Bronchial epithelial cell (primary cell): Measurements from ENCODE around the gene ASAP3. TPM values are rescaled to one million over a fixed set of nuclear protein-coding genes. Genes with fewer than 3 reads are reported as not detected.

Experiments
- DNase-seq: peaks from one replicate; pipeline ENCODE4 v3.0.0-alpha.2; 2010; ENCODE audit warnings: low read depth
- FAIRE-seq: peaks from 2 replicates; lab custom pipeline; 2011; peaks lifted over from hg19 to GRCh38; lab: Jason Lieb, UNC
- H3K27me3 ChIP-seq: 2 replicates; pipeline ENCODE4 v1.5.1; 2011; ENCODE audit warnings: low read length; ENCODE audit not compliant: control insufficient read depth, insufficient read depth
- H3K36me3 ChIP-seq: 2 replicates; pipeline ENCODE4 v1.5.1; 2011; ENCODE audit warnings: low read length; ENCODE audit not compliant: control insufficient read depth, insufficient read depth
- H3K4me3 ChIP-seq: 2 replicates; pipeline ENCODE4 v1.5.1; 2011; ENCODE audit warnings: mild to moderate bottlenecking, low read depth, low read length, control low read depth
- total RNA-seq: library from RNA; depleted of rRNA; stranded (reverse); fragments of >200 nt; gene quantifications from 2 replicates; pipeline ENCODE4 v1.2.1, GENCODE V29; 2014
- TF ChIP-seq, protein P1 (sequence below): IDR thresholded peaks from 2 replicates; pipeline ENCODE4 v1.5.1; 2011; ENCODE audit warnings: mild to moderate bottlenecking, moderate library complexity, low read length, control low read depth, inconsistent platforms; ENCODE audit not compliant: insufficient read depth, severe bottlenecking

ASAP3 gene
- total RNA-seq, 1 donor from 2014 or later: 1.8 TPM

DNA sequence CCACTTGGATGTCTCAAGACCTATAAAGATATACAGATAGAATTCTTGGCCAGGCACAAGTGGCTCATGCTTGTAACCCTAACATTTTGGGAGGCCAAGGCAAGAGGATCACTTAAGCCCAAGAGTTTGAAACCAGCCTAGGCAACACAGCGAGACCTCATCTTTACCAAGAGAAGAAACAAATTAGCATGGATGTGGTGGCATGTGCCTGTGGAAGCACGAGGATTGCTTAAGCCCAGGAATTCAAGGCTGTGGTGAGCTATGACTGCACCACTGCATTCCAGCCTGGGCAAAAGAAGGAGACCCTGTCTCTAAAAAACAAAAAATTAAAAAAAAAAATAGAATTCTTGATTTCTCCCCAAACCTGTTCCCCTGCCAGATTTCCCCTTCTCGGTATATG is 8.3 kb downstream of the ASAP3 start:
- H3K36me3 ChIP-seq: no peaks in the 10 kb centered on the region
- FAIRE-seq: no peak

DNA sequence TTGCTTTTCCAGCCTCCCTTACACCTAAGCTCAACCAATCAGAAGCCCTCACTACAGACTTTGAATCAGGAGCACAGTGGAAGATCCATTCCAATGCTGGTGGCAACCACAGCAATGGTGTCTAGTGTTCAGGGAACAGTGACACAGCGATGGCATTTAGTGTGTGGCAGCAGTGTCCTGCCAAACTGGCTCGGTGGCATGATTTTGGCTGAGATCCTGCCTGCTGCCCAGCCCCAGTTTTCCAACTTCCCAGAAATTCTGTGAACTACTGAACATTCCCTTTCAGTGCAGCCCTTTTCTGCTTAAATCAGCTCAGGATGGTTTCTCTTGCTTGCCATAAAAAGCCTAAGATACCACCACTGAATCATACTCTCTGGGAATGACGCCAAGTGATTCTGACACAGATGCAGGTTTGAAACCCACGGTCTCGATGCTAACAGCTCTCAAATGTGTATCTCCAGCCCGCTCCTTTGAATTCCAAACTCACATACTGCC is 8.8 kb downstream of the ASAP3 start:
- Histone ChIP-seq H3K27me3 (no peaks in the 10 kb centered on the region), H3K36me3 (no peaks in the 10 kb centered on the region), H3K4me3 (no peak overlapping the region)
- TF ChIP-seq, protein P1, sequence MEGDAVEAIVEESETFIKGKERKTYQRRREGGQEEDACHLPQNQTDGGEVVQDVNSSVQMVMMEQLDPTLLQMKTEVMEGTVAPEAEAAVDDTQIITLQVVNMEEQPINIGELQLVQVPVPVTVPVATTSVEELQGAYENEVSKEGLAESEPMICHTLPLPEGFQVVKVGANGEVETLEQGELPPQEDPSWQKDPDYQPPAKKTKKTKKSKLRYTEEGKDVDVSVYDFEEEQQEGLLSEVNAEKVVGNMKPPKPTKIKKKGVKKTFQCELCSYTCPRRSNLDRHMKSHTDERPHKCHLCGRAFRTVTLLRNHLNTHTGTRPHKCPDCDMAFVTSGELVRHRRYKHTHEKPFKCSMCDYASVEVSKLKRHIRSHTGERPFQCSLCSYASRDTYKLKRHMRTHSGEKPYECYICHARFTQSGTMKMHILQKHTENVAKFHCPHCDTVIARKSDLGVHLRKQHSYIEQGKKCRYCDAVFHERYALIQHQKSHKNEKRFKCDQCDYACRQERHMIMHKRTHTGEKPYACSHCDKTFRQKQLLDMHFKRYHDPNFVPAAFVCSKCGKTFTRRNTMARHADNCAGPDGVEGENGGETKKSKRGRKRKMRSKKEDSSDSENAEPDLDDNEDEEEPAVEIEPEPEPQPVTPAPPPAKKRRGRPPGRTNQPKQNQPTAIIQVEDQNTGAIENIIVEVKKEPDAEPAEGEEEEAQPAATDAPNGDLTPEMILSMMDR: no peak
- peak; percentile 80 for DNase-seq
- FAIRE-seq: no peak

More for the DNA sequence above, 8.3 kb downstream of the ASAP3 start:
- TF ChIP-seq, protein P1: no peak
- Histone ChIP-seq H3K4me3 (no peak overlapping the region), H3K27me3 (no peaks in the 10 kb centered on the region)
- DNase-seq: no peak

DNA sequence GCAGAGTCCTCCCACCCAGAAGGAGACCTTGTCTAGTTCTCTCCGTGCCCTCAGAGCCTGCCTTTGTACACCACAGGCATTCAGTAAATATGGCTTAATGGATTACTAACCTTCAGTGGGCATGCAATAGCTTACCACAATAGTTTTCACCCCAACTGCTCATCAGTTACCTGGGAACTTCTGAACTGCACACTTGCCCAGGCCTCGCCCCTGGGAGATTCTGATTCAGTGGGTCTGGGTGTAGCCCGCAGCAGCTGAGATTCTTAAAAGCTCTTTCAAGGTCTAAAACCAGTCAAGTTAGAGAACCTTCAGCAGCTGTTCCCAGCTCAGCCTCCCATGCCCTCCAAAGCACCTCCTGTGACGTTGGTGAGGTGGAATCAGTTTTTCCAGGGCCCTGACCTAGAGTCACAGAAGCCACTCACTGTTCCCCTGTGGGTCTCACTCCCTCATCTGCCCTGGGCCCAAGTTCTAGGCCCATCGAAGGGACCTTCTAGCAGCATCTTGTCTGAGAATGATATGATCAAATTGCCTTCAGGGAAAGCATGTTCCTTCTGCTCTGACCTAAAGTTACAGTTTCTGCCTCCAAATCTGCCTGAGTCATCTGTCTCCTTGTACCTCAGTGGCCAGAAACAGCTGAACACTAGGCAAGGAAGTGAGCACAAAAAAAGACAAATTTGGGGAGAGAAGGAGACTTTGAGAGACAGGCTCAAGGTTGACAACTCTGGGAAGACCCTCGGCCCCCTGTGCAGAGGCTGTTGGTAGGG is 10.8 kb downstream of the ASAP3 start:
- no peak overlapping the region for H3K4me3 ChIP-seq
- TF ChIP-seq, protein P1: no peak
- H3K27me3 ChIP-seq: no peaks in the 10 kb centered on the region
- FAIRE-seq (peak; percentile 13), DNase-seq (peak; percentile 34)
- no peaks in the 10 kb centered on the region for H3K36me3 ChIP-seq

DNA sequence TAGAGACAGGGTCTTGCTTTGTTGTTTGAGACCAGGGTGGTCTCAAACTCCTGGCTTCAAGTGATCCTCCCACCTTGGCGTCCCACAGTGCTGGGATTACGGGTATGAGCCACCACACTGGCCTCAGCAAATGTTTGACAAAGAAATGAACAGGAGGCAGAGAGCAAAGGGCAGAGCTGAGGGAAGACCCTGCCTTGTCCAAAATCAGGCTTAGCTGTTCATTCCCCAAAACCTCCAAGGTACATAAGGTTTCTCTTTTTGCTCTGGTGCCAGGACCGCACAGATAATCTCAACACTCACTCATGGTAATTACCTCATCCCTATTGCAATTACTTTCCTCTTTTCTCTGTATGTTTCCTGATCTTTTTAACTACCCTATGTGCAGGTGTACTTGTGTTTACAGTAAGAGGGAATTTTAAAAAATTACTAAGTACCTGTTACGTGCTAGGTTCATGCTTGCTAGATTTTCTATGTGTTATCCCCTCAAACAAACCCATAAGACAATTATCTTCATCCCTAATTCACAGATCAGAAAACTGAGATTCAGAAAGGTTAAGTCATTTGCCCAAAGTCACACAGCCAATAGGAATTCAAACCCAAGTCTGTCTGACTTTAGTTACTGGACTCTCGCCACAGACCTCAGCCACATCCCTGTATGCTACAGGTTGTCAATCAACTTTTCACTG is 11.5 kb downstream of the ASAP3 start:
- FAIRE-seq (no peak), DNase-seq (no peak)
- Histone ChIP-seq H3K27me3 (no peaks in the 10 kb centered on the region), H3K4me3 (no peak overlapping the region), H3K36me3 (no peaks in the 10 kb centered on the region)
- TF ChIP-seq, protein P1: no peak

DNA sequence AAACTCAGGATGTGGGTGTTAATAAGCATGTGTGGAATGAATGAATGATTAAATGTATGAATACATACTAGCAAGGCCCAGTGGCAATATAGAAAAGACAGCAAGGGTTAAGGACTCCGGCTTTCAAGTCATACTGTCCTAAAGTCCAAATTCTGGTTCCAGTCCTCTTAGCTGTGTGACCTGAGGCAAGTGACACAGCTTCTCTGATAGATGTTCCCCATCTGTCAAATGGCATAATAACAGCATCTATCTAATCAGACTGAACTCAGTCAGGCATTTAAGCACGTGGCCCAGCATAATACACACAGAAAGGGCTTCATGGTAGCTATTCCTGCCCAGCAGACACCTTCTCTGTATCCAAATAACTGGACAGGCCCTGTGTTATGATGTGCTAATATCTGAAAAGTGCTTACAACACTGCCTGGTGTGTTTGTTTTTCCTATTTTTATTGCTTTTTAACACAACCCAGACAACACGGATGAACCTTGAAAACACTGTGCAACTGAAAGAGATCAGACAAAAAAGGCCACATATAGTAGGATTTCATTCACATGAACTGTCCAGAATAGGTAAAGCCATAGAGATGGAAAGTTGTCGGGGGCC is 12.4 kb downstream of the ASAP3 start:
- DNase-seq (no peak), FAIRE-seq (no peak)
- TF ChIP-seq, protein P1: no peak
- Histone ChIP-seq H3K36me3 (no peaks in the 10 kb centered on the region), H3K4me3 (no peak overlapping the region), H3K27me3 (no peaks in the 10 kb centered on the region)
